ENCODE results near the gene HSD17B2.

HSD17B2 gene

DNA sequence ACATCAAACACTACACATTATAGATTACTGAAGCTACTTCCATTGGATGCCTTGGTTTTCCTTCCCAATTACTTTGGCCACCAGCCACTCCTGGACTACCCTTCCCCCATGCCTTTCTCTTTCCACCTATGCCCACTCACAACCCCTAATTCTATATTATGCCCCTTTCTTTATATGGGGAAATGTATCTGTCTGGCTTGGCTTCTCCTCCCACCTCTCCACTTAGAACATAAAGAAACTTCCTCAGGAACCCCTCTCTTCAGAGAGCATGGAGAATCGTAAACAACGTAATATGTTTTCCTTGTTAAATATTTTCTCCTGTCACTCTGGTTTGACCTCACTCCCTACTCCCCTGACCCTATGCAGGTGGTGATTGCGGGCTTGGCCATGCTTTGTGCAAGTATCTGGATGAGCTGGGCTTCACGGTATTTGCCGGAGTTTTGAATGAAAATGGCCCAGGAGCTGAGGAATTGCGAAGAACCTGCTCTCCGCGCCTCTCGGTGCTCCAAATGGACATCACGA is 32.8 kb downstream of the HSD17B2 start:
- no peaks in the 10 kb centered on the region for H3K36me3 ChIP-seq (ENCODE audit: insufficient read depth, low read length)
- no peaks in the 10 kb centered on the region for H3K27me3 ChIP-seq (ENCODE audit: control insufficient read depth in 1 of 2, insufficient read depth in 2 of 2, low read length in 2 of 2)
- H3K9me3 ChIP-seq (ENCODE audit: low read length) = no peaks in the 10 kb centered on the region
- H3K4me3 ChIP-seq (ENCODE audit: low read depth in 1 of 2, low read length in 2 of 2) = no peak overlapping the region
- no peaks in the 10 kb centered on the region for H3K4me1 ChIP-seq (ENCODE audit: insufficient read depth, low read length)
- H3K9ac ChIP-seq (ENCODE audit: low read length) = no peak overlapping the region
- no peak overlapping the region for H3K27ac ChIP-seq (ENCODE audit: low read depth, low read length)

DNA sequence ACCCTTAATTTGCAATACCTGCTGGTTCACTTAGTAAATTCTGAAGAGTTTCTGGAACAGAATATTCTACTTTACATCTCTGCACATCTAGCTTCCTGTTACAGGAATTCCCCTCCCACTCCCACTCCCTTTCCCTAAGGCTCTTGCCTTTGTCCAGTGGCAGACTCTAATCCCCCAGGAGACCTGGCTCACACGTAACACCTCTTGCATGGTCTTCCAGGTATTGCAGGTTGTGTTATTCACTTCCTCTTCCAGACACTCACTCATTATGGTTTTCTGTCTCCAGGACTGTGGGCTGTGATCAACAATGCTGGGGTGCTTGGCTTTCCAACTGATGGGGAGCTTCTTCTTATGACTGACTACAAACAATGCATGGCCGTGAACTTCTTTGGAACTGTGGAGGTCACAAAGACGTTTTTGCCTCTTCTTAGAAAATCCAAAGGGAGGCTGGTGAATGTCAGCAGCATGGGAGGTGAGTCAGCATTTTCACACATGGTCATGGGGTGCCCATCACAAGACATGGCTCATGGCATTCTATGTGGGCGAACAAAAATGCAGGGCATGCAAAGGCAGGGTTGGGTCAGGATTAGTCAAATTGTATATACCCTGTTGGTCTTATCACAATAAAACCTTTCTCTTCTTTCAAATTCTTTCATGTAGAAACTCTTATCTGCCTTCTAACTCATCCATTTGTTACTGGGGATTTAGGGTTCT is 35.8 kb downstream of the HSD17B2 start:
- Histone ChIP-seq H3K27ac (ENCODE audit: low read depth, low read length) (no peak overlapping the region), H3K4me3 (ENCODE audit: low read depth in 1 of 2, low read length in 2 of 2) (no peak overlapping the region), H3K36me3 (ENCODE audit: insufficient read depth, low read length) (no peaks in the 10 kb centered on the region), H3K4me1 (ENCODE audit: insufficient read depth, low read length) (no peaks in the 10 kb centered on the region), H3K9me3 (ENCODE audit: low read length) (no peaks in the 10 kb centered on the region), H3K27me3 (ENCODE audit: control insufficient read depth in 1 of 2, insufficient read depth in 2 of 2, low read length in 2 of 2) (no peaks in the 10 kb centered on the region), H3K9ac (ENCODE audit: low read length) (no peak overlapping the region)

DNA sequence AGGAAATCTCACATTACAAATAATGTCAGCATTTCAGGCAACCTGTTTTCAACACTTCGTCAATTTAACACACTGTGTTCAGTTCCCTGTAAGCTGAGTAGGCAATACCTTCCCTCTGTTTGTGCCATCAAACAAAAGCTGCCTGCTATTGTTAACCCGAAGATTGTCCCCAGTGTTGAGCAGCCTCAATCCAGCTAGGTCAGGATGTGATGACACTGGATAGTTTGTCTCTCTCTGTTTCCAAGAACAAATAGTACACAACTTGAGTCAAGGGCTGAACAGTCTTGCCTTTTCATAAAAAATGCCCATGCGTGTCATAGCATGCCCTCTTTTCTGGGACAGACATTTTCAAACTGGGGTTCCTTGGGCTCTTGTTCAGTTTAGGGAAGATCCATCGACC is 36.4 kb downstream of the HSD17B2 start:
- Histone ChIP-seq H3K36me3 (ENCODE audit: insufficient read depth, low read length) (no peaks in the 10 kb centered on the region), H3K27ac (ENCODE audit: low read depth, low read length) (no peak overlapping the region), H3K9me3 (ENCODE audit: low read length) (no peaks in the 10 kb centered on the region), H3K4me1 (ENCODE audit: insufficient read depth, low read length) (no peaks in the 10 kb centered on the region), H3K4me3 (ENCODE audit: low read depth in 1 of 2, low read length in 2 of 2) (no peak overlapping the region), H3K27me3 (ENCODE audit: control insufficient read depth in 1 of 2, insufficient read depth in 2 of 2, low read length in 2 of 2) (no peaks in the 10 kb centered on the region), H3K9ac (ENCODE audit: low read length) (no peak overlapping the region)

DNA sequence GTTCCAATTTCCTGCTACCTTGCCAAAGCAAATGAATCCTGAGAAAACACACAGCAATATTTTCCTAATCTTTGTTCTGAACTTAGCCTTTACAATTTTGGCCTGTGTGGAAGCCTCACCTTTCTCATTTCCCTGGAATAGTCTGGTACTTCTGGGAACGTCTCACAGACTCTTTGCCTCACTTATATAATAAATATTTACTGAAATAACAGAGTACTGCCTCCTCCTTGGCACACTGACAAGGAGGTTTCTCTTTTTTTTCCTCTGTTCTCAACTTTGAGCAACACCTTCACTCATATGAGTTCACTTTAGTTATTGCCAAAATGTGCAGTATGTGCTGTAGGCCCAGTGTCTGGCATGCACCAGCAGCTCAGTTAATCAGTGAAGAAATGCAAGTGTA is 37.3 kb downstream of the HSD17B2 start:
- H3K4me3 ChIP-seq (ENCODE audit: low read depth in 1 of 2, low read length in 2 of 2) = no peak overlapping the region
- H3K27me3 ChIP-seq (ENCODE audit: control insufficient read depth in 1 of 2, insufficient read depth in 2 of 2, low read length in 2 of 2) = no peaks in the 10 kb centered on the region
- H3K9me3 ChIP-seq (ENCODE audit: low read length) = no peaks in the 10 kb centered on the region
- H3K36me3 ChIP-seq (ENCODE audit: insufficient read depth, low read length) = no peaks in the 10 kb centered on the region
- H3K4me1 ChIP-seq (ENCODE audit: insufficient read depth, low read length) = no peaks in the 10 kb centered on the region
- no peak overlapping the region for H3K9ac ChIP-seq (ENCODE audit: low read length)
- H3K27ac ChIP-seq (ENCODE audit: low read depth, low read length) = no peak overlapping the region

DNA sequence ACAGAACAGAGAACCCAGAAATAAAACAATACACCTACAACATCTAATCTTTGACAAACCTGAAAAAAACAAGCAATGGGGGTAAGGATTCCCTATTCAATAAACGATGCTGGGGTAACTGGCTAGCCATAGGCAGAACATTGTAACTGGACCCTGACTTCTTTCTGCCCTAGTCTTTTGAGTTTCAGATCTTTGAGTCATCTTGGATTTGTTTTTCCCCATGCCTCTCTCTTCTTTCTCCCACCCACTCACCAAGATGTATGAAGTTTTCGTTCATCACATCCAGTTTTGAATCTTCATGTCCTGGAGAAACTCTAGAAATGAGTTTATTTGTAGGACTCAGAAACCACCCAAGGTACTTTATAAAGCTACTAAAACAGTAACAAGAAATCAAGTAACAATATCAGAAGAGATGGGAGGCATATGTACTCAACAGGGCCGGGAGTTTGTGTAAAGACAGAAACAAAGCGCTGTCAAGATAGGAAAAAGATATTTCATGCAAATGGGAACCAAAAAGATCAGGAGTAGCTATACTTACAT is 39.0 kb downstream of the HSD17B2 start:
- Histone ChIP-seq H3K36me3 (ENCODE audit: insufficient read depth, low read length) (no peaks in the 10 kb centered on the region), H3K27ac (ENCODE audit: low read depth, low read length) (no peak overlapping the region), H3K9me3 (ENCODE audit: low read length) (no peaks in the 10 kb centered on the region), H3K27me3 (ENCODE audit: control insufficient read depth in 1 of 2, insufficient read depth in 2 of 2, low read length in 2 of 2) (no peaks in the 10 kb centered on the region), H3K9ac (ENCODE audit: low read length) (no peak overlapping the region), H3K4me3 (ENCODE audit: low read depth in 1 of 2, low read length in 2 of 2) (no peak overlapping the region), H3K4me1 (ENCODE audit: insufficient read depth, low read length) (no peaks in the 10 kb centered on the region)

DNA sequence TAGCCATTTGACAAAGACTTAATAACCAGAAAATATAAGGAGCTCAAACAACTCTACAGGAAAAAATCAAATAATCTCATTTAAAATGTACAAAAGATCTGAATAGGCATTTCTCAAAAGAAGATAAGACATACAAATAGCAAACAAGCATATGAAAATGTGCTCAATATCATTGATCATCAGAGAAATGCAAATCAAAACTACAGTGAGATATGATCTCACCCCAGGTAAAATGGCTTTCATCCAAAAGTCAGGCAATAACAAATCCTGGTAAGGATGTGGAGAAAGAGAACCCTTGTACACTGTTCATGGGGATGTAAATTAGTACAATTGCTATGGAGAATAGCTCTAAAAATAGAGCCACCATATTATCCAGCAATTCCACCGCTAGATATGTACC is 43.1 kb downstream of the HSD17B2 start:
- Histone ChIP-seq H3K9ac (ENCODE audit: low read length) (no peak overlapping the region), H3K36me3 (ENCODE audit: insufficient read depth, low read length) (no peaks in the 10 kb centered on the region), H3K4me3 (ENCODE audit: low read depth in 1 of 2, low read length in 2 of 2) (no peak overlapping the region), H3K27ac (ENCODE audit: low read depth, low read length) (no peak overlapping the region), H3K9me3 (ENCODE audit: low read length) (no peaks in the 10 kb centered on the region), H3K4me1 (ENCODE audit: insufficient read depth, low read length) (no peaks in the 10 kb centered on the region), H3K27me3 (ENCODE audit: control insufficient read depth in 1 of 2, insufficient read depth in 2 of 2, low read length in 2 of 2) (no peaks in the 10 kb centered on the region)

DNA sequence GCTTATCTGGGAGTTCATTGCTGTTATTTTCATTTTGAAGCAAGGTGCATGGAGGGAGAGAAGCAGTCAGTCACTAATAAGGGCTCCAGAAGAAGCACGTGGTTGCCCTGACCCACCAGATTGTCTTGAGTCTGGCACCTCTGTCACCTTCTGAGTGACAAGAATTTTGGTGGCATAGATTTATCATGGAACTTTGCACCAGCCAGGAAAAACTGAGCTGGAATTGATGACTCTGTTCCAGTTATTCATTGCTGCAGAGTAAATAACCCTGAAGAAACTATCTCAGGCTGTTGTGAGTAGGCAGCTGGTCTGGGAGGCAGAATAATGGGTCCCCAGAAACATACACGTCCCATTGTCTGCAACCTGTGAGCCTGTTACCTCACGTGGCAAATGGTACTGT is 44.8 kb downstream of the HSD17B2 start:
- no peak overlapping the region for H3K27ac ChIP-seq (ENCODE audit: low read depth, low read length)
- H3K36me3 ChIP-seq (ENCODE audit: insufficient read depth, low read length) = no peaks in the 10 kb centered on the region
- no peaks in the 10 kb centered on the region for H3K27me3 ChIP-seq (ENCODE audit: control insufficient read depth in 1 of 2, insufficient read depth in 2 of 2, low read length in 2 of 2)
- H3K4me3 ChIP-seq (ENCODE audit: low read depth in 1 of 2, low read length in 2 of 2) = no peak overlapping the region
- no peaks in the 10 kb centered on the region for H3K9me3 ChIP-seq (ENCODE audit: low read length)
- no peak overlapping the region for H3K9ac ChIP-seq (ENCODE audit: low read length)
- H3K4me1 ChIP-seq (ENCODE audit: insufficient read depth, low read length) = no peaks in the 10 kb centered on the region

DNA sequence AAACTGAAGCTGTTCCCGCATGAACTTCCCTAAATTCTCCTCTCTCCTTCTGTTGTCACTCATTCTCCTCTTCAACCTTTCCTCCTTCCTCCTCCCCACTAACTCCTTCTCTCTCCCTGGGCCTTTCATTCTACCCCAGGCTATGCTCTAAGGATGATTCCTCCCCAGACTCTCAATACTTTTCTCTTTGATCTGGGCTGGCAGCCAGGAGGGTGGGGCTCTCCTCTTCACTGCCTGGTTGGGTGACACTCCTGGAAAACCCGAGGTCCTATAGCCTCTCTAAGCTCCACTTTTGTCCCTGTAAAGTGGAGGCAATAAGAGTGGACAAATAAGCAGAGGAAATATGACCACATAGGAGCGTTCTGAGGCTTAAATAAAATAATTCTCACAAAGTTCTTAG is 46.2 kb downstream of the HSD17B2 start:
- no peaks in the 10 kb centered on the region for H3K9me3 ChIP-seq (ENCODE audit: low read length)
- H3K9ac ChIP-seq (ENCODE audit: low read length) = no peak overlapping the region
- no peak overlapping the region for H3K27ac ChIP-seq (ENCODE audit: low read depth, low read length)

DNA sequence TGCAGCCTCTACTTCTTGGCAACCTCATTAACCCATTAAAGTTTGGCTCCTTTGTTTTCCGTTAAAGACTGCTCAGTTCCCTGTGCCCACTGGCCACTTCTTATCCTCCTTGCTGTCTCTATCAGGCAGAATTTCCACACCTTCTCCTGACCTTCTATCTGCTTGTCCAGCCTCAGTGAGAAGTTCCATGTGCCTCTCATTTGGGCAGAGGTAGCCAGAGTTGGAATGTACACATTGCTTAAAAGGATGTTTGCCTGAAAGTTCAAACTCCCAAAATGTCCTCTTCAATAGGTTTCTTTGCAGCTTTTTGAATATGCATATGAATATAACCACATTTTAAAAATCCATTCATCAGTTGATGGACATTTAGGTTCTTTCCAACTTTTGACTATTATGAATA is 47.0 kb downstream of the HSD17B2 start:
- Histone ChIP-seq H3K4me3 (ENCODE audit: low read depth in 1 of 2, low read length in 2 of 2) (no peak overlapping the region), H3K9ac (ENCODE audit: low read length) (no peak overlapping the region), H3K36me3 (ENCODE audit: insufficient read depth, low read length) (no peaks in the 10 kb centered on the region), H3K27ac (ENCODE audit: low read depth, low read length) (no peak overlapping the region), H3K4me1 (ENCODE audit: insufficient read depth, low read length) (no peaks in the 10 kb centered on the region), H3K27me3 (ENCODE audit: control insufficient read depth in 1 of 2, insufficient read depth in 2 of 2, low read length in 2 of 2) (no peaks in the 10 kb centered on the region), H3K9me3 (ENCODE audit: low read length) (no peaks in the 10 kb centered on the region)

More for the DNA sequence above, 46.2 kb downstream of the HSD17B2 start:
- no peaks in the 10 kb centered on the region for H3K27me3 ChIP-seq (ENCODE audit: control insufficient read depth in 1 of 2, insufficient read depth in 2 of 2, low read length in 2 of 2)
- H3K4me3 ChIP-seq (ENCODE audit: low read depth in 1 of 2, low read length in 2 of 2) = no peak overlapping the region
- H3K4me1 ChIP-seq (ENCODE audit: insufficient read depth, low read length) = no peaks in the 10 kb centered on the region
- no peaks in the 10 kb centered on the region for H3K36me3 ChIP-seq (ENCODE audit: insufficient read depth, low read length)

DNA sequence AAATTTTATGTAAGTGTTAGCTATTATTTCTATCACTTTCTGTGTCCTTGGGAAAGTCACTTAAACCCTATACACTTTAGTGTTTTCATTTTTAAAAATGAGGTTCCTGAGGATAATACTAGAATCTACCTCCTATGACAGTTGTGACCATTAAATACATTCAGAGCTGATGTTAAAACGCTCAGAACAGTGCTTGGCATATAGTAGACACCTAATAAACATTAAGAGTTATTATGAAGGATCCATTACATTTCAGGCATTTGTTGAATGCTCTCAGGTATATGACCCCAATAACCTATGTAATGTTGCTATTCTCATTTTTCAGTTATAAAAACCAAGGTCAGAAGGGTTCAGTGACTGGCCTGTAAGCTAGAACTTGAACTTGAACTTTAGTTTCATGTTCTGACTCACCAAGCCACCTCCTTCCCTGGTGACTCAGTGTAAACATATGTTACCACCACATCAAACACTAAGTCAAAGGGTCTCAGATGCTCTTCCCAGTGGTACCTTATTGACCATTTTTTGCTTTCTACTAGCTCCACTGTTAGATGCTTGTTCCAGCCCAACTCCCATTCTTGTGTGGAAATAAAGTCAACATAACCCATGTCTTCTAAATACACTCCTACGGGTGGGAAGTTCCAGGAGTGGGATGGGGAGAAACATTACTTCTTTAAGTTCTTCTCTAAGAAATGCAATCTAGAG is 47.6 kb downstream of the HSD17B2 start:
- Histone ChIP-seq H3K4me3 (ENCODE audit: low read depth in 1 of 2, low read length in 2 of 2) (no peak overlapping the region), H3K36me3 (ENCODE audit: insufficient read depth, low read length) (no peaks in the 10 kb centered on the region), H3K9me3 (ENCODE audit: low read length) (no peaks in the 10 kb centered on the region), H3K4me1 (ENCODE audit: insufficient read depth, low read length) (no peaks in the 10 kb centered on the region), H3K27me3 (ENCODE audit: control insufficient read depth in 1 of 2, insufficient read depth in 2 of 2, low read length in 2 of 2) (no peaks in the 10 kb centered on the region), H3K27ac (ENCODE audit: low read depth, low read length) (no peak overlapping the region), H3K9ac (ENCODE audit: low read length) (no peak overlapping the region)

DNA sequence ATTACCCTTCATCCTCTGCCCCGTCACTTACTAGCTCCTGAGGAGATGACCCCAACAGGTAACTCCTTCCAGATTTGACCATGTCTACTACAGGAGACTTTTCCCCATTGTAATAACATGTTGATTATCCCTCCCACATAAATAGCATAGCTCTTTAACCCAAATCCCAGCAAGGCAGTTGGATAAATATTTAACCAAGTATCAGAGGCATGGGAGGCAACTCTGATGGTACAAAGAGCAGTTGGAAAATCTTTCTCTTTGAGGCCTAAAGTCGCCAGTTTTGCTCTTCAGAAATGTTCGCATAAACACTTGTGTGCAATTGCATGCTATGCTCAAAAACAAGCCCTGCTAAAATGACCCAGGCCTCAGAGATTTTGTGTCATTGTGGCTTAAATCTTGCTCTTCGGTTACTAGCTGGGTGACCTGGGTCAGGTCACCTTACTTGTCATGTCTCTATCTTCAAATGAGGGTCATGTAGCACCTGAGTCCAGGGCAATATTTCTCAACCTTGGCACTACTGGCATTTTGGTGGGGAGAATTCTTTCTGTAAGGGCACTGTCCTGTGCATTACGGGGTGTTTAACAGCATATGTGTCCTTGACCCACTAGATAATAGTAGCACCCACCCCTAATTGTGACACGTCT is 48.8 kb downstream of the HSD17B2 start:
- H3K9ac ChIP-seq (ENCODE audit: low read length) = no peak overlapping the region
- no peaks in the 10 kb centered on the region for H3K27me3 ChIP-seq (ENCODE audit: control insufficient read depth in 1 of 2, insufficient read depth in 2 of 2, low read length in 2 of 2)

More for the DNA sequence above, 48.8 kb downstream of the HSD17B2 start:
- H3K9me3 ChIP-seq (ENCODE audit: low read length) = no peaks in the 10 kb centered on the region
- H3K36me3 ChIP-seq (ENCODE audit: insufficient read depth, low read length) = no peaks in the 10 kb centered on the region
- H3K27ac ChIP-seq (ENCODE audit: low read depth, low read length) = no peak overlapping the region
- no peaks in the 10 kb centered on the region for H3K4me1 ChIP-seq (ENCODE audit: insufficient read depth, low read length)
- H3K4me3 ChIP-seq (ENCODE audit: low read depth in 1 of 2, low read length in 2 of 2) = no peak overlapping the region

Measured in muscle layer of colon (tissue), 2 donors.